Measurements from ENCODE around the gene ERBB3. TPM values are rescaled to one million over a fixed set of nuclear protein-coding genes. Genes with fewer than 3 reads are reported as not detected.

ERBB3 gene
- polyA plus RNA-seq, 4 donors, result 53.0 to 436 (median 106) TPM

DNA sequence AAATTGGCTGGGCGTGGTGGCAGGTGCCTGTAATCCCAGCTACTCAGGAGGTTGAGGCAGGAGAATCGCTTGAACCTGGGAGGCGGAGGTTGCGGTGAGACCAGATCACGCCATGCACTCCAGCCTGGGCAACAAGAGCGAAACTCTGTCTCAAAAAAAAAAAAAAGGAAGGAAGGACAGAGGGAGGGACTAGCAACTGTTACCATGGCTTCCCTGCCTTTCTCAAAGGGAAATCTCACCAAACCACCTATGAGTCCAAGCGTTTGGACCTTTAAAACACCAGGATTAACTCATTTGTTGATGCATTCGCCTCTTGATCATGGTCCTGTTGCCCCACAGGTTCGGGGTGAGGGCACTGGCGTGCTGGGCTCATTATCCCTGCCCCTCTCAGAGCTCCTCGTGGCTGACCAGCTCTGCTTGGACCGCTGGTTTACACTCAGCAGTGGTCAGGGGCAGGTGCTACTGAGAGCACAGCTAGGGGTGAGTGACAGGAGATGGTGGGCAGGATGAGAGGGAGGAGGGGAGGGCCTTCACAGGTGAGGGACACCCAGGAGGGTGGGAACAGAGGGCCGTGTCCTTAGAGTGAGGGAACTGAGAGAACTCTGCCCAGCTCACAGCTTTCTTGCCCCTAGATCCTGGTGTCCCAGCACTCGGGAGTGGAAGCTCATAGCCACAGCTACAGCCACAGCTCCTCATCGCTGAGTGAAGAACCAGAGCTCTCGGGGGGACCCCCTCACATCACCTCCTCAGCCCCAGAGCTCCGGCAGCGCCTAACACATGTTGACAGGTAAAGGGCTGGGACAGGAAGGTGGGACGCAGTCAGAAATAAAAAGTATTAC is 62.2 kb downstream of the ERBB3 start:
- 88 to 91% (median 90%) methylated on average over 19 of the region's 19 CpGs for WGBS, 3 donors
- FAIRE-seq (no peak), DNase-seq (no peak)

GRCh38 chr12:56143217-56143616 is 63.3 kb downstream of the ERBB3 start:
- H3K36me3 ChIP-seq (ENCODE audit: control insufficient read depth in 3 of 3, insufficient read depth in 2 of 3, low read depth in 1 of 3, low read length in 3 of 3), result peaks cover 5 to 52% (median 18%) of the 10 kb centered on the region in 3 donors
- WGBS, 3 donors, result 61 to 65% (median 64%) methylated on average over 4 of the region's 4 CpGs
- no peaks in the 10 kb centered on the region for H3K27me3 ChIP-seq (ENCODE audit: control insufficient read depth in 3 of 3, insufficient read depth in 3 of 3, low read length in 3 of 3)
- no peaks in the 10 kb centered on the region for H3K9me3 ChIP-seq (ENCODE audit: control insufficient read depth in 2 of 2, insufficient read depth in 1 of 2, low read depth in 1 of 2, low read length in 1 of 2)
- DNase-seq, result no peak
- FAIRE-seq, result no peak
- H3K4me1 ChIP-seq (ENCODE audit: control insufficient read depth in 3 of 3, insufficient read depth in 2 of 3, low read depth in 1 of 3, low read length in 2 of 3), result peaks cover 0 to 15% (median 0%) of the 10 kb centered on the region in 3 donors
- H3K27ac ChIP-seq (ENCODE audit: low read depth in 1 of 3, low read length in 2 of 3), result peak overlapping the region in 1 of 3 donors; percentile 34
- no peak overlapping the region for H3K4me3 ChIP-seq (ENCODE audit: low read depth in 1 of 3, low read length in 3 of 3)

More for the DNA sequence above, 62.2 kb downstream of the ERBB3 start:
- no peak overlapping the region for H3K27ac ChIP-seq (ENCODE audit: low read depth in 1 of 3, low read length in 2 of 3)
- no peaks in the 10 kb centered on the region for H3K9me3 ChIP-seq (ENCODE audit: control insufficient read depth in 2 of 2, insufficient read depth in 1 of 2, low read depth in 1 of 2, low read length in 1 of 2)
- peaks cover 9 to 63% (median 23%) of the 10 kb centered on the region in 3 donors for H3K36me3 ChIP-seq (ENCODE audit: control insufficient read depth in 3 of 3, insufficient read depth in 2 of 3, low read depth in 1 of 3, low read length in 3 of 3)
- peaks cover 0 to 13% (median 0%) of the 10 kb centered on the region in 3 donors for H3K4me1 ChIP-seq (ENCODE audit: control insufficient read depth in 3 of 3, insufficient read depth in 2 of 3, low read depth in 1 of 3, low read length in 2 of 3)
- no peaks in the 10 kb centered on the region for H3K27me3 ChIP-seq (ENCODE audit: control insufficient read depth in 3 of 3, insufficient read depth in 3 of 3, low read length in 3 of 3)
- no peak overlapping the region for H3K4me3 ChIP-seq (ENCODE audit: low read depth in 1 of 3, low read length in 3 of 3)

DNA sequence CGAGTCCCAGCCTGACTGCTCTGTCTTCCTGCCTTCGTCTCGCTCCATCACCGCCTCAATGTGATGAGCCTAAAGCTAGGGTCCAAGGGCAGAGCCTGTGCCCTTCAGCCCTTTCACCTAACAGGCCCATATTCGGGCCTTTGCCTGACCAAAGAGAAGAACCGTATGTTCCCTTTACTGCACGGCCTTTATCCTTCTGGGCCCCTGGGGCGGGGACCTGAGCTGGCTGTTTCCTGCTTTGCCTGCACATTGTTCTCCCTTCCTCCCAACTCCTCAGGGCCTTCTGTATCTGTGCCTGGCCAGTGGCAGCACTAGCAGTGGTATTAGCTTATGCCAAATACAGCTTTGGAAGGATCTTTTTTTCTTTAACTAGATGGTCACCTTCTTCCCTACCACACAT is 63.9 kb downstream of the ERBB3 start:
- Histone ChIP-seq H3K27me3 (ENCODE audit: control insufficient read depth in 3 of 3, insufficient read depth in 3 of 3, low read length in 3 of 3) (no peaks in the 10 kb centered on the region), H3K36me3 (ENCODE audit: control insufficient read depth in 3 of 3, insufficient read depth in 2 of 3, low read depth in 1 of 3, low read length in 3 of 3) (peaks cover 5 to 46% (median 18%) of the 10 kb centered on the region in 3 donors), H3K9me3 (ENCODE audit: control insufficient read depth in 2 of 2, insufficient read depth in 1 of 2, low read depth in 1 of 2, low read length in 1 of 2) (no peaks in the 10 kb centered on the region), H3K4me3 (ENCODE audit: low read depth in 1 of 3, low read length in 3 of 3) (no peak overlapping the region), H3K4me1 (ENCODE audit: control insufficient read depth in 3 of 3, insufficient read depth in 2 of 3, low read depth in 1 of 3, low read length in 2 of 3) (peaks cover 0 to 15% (median 0%) of the 10 kb centered on the region in 3 donors), H3K27ac (ENCODE audit: low read depth in 1 of 3, low read length in 2 of 3) (peak overlapping the region in 2 of 3 donors; percentile 19 to 41)
- no peak for FAIRE-seq
- 68 to 79% (median 71%) methylated on average over 8 of the region's 8 CpGs for WGBS, 3 donors
- DNase-seq, result peak in 1 of 2 donors; percentile 45

- Histone ChIP-seq H3K27me3 (ENCODE audit: control insufficient read depth in 3 of 3, insufficient read depth in 3 of 3, low read length in 3 of 3) (no peaks in the 10 kb centered on the region), H3K9me3 (ENCODE audit: control insufficient read depth in 2 of 2, insufficient read depth in 1 of 2, low read depth in 1 of 2, low read length in 1 of 2) (no peaks in the 10 kb centered on the region), H3K36me3 (ENCODE audit: control insufficient read depth in 3 of 3, insufficient read depth in 2 of 3, low read depth in 1 of 3, low read length in 3 of 3) (peaks cover 3 to 42% (median 16%) of the 10 kb centered on the region in 3 donors), H3K4me1 (ENCODE audit: control insufficient read depth in 3 of 3, insufficient read depth in 2 of 3, low read depth in 1 of 3, low read length in 2 of 3) (peaks cover 0 to 15% (median 0%) of the 10 kb centered on the region in 3 donors), H3K27ac (ENCODE audit: low read depth in 1 of 3, low read length in 2 of 3) (no peak overlapping the region), H3K4me3 (ENCODE audit: low read depth in 1 of 3, low read length in 3 of 3) (no peak overlapping the region)
- WGBS, 3 donors, result 88 to 94% (median 94%) methylated on average over 3 of the region's 3 CpGs
- no peak for DNase-seq
- FAIRE-seq, result no peak
Measured at GRCh38 chr12:56145217-56145616, 65.3 kb downstream of the ERBB3 start.

DNA sequence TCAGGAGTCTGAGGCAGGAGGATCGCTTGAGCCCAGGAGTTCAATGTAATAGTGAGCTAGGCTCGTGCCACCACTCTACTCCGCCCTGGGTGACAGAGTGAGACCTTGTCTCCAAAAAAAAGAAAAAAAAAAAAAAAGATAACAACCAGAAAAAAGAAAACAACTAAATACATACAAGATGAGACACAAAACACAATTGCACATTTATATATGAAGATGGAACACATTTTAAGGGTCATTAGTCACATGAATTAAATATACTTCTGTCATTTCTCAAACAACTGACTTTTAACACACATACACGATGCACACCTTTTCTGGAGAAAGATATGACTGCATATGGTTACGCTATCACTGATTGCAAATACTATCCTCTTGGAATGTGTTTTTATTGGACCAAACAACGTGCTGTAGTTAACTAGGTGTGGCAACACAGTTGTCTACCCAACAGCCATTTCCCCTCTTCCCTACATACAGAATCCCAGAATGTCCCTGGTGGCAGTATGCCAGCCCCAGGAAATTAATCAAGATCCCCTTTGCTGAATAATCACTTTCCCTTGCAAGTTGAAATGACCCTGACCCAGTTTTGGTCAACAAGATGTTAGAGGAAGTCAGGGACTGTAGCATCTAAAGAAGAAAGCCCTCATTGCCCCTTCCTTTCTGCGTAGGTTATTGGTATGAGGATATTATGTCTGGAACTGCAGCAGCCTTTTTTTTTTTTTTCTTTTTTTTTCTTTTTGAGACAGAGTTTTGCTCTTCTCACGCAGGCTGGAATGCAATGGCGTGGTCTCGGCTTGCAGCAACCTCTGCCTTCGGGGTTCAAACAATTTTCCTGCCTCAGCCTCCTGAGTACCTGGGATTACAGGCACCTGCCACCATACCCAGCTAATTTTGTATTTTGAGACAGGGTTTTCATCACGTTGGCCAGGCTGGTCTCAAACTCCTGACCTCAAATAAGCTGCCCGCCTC is 66.8 kb downstream of the ERBB3 start:
- FAIRE-seq (no peak), DNase-seq (peak; percentile 61 to 79)
- WGBS, 3 donors, result 61 to 70% (median 66%) methylated on average over 13 of the region's 13 CpGs
- H3K27ac ChIP-seq (ENCODE audit: low read depth in 1 of 3, low read length in 2 of 3), result peak overlapping the region in 2 of 3 donors; percentile 21 to 29
- no peaks in the 10 kb centered on the region for H3K27me3 ChIP-seq (ENCODE audit: control insufficient read depth in 3 of 3, insufficient read depth in 3 of 3, low read length in 3 of 3)
- no peak overlapping the region for H3K4me3 ChIP-seq (ENCODE audit: low read depth in 1 of 3, low read length in 3 of 3)
- peaks cover 3 to 36% (median 10%) of the 10 kb centered on the region in 3 donors for H3K36me3 ChIP-seq (ENCODE audit: control insufficient read depth in 3 of 3, insufficient read depth in 2 of 3, low read depth in 1 of 3, low read length in 3 of 3)
- no peaks in the 10 kb centered on the region for H3K9me3 ChIP-seq (ENCODE audit: control insufficient read depth in 2 of 2, insufficient read depth in 1 of 2, low read depth in 1 of 2, low read length in 1 of 2)
- peaks cover 0 to 23% (median 0%) of the 10 kb centered on the region in 3 donors for H3K4me1 ChIP-seq (ENCODE audit: control insufficient read depth in 3 of 3, insufficient read depth in 2 of 3, low read depth in 1 of 3, low read length in 2 of 3)

DNA sequence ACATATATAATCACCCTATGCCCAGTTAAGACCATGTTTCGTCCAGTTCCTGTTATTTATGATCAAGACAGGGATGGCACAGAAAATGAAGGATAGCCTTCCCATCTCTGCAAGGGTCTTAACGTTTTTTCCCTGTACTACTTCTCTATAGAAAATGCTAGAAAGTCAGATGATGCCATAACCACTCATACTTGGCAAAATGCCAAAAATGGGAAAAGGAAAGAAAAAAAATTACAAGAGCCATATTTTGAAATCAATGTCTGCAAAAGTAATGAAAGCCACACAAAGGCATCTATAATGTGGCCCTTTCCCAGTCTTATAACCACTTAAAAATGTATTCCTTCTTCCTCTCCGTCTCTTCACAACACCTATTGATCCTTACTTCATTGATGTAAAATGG is 70.6 kb downstream of the ERBB3 start:
- no peak overlapping the region for H3K27ac ChIP-seq (ENCODE audit: low read depth in 1 of 3, low read length in 2 of 3)
- H3K9me3 ChIP-seq (ENCODE audit: control insufficient read depth in 2 of 2, insufficient read depth in 1 of 2, low read depth in 1 of 2, low read length in 1 of 2), result no peaks in the 10 kb centered on the region
- 62 to 69% (median 66%) methylated on average over 3 of the region's 3 CpGs for WGBS, 3 donors
- H3K27me3 ChIP-seq (ENCODE audit: control insufficient read depth in 3 of 3, insufficient read depth in 3 of 3, low read length in 3 of 3), result no peaks in the 10 kb centered on the region
- H3K4me1 ChIP-seq (ENCODE audit: control insufficient read depth in 3 of 3, insufficient read depth in 2 of 3, low read depth in 1 of 3, low read length in 2 of 3), result peaks cover 2 to 36% (median 7%) of the 10 kb centered on the region in 3 donors
- no peak for DNase-seq
- no peak for FAIRE-seq
- peaks cover 0 to 18% (median 4%) of the 10 kb centered on the region in 3 donors for H3K36me3 ChIP-seq (ENCODE audit: control insufficient read depth in 3 of 3, insufficient read depth in 2 of 3, low read depth in 1 of 3, low read length in 3 of 3)
- H3K4me3 ChIP-seq (ENCODE audit: low read depth in 1 of 3, low read length in 3 of 3), result no peak overlapping the region

DNA sequence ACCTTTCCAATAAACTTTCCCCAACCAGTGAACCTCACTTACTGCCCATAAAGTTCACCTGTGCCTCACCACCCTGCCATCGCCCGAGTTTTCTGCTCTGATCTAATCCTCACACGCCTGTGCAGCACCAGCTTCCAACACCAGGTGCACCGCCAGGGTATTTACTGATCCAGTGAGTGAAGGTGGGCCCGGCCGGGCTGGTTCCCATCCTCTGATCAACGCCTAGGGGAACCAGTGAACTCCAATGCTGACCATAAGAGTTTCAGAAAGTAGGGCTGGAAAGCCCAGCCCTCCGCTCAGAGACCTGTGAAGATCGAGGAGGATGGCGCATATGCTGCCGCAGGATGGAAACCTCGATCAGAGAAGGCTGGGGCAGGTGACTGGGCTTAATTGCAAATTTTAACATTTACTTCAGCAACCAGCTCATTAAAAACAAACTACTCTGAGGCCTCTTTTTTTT is 71.7 kb downstream of the ERBB3 start:
- FAIRE-seq (no peak), DNase-seq (peak; percentile 81 to 87)
- Histone ChIP-seq H3K27ac (ENCODE audit: low read depth in 1 of 3, low read length in 2 of 3) (peak overlapping the region; percentile 86 to 96 (median 86)), H3K9me3 (ENCODE audit: control insufficient read depth in 2 of 2, insufficient read depth in 1 of 2, low read depth in 1 of 2, low read length in 1 of 2) (no peaks in the 10 kb centered on the region), H3K36me3 (ENCODE audit: control insufficient read depth in 3 of 3, insufficient read depth in 2 of 3, low read depth in 1 of 3, low read length in 3 of 3) (peaks cover 0 to 23% (median 5%) of the 10 kb centered on the region in 3 donors), H3K4me3 (ENCODE audit: low read depth in 1 of 3, low read length in 3 of 3) (peak overlapping the region; percentile 49 to 54 (median 52)), H3K27me3 (ENCODE audit: control insufficient read depth in 3 of 3, insufficient read depth in 3 of 3, low read length in 3 of 3) (no peaks in the 10 kb centered on the region), H3K4me1 (ENCODE audit: control insufficient read depth in 3 of 3, insufficient read depth in 2 of 3, low read depth in 1 of 3, low read length in 2 of 3) (peaks cover 4 to 36% (median 7%) of the 10 kb centered on the region in 3 donors)
- WGBS, 3 donors, result 0 to 4% (median 1%) methylated on average over 12 of the region's 12 CpGs

All from small intestine (tissue), 7 donors.